ENCODE results near the gene ZNG1B.
"Not testable (repeated sequence)": the region's sequence is repeated elsewhere in the genome, so short reads cannot be mapped to it uniquely, and the experiment has no call there.

The ZNG1B gene

DNA sequence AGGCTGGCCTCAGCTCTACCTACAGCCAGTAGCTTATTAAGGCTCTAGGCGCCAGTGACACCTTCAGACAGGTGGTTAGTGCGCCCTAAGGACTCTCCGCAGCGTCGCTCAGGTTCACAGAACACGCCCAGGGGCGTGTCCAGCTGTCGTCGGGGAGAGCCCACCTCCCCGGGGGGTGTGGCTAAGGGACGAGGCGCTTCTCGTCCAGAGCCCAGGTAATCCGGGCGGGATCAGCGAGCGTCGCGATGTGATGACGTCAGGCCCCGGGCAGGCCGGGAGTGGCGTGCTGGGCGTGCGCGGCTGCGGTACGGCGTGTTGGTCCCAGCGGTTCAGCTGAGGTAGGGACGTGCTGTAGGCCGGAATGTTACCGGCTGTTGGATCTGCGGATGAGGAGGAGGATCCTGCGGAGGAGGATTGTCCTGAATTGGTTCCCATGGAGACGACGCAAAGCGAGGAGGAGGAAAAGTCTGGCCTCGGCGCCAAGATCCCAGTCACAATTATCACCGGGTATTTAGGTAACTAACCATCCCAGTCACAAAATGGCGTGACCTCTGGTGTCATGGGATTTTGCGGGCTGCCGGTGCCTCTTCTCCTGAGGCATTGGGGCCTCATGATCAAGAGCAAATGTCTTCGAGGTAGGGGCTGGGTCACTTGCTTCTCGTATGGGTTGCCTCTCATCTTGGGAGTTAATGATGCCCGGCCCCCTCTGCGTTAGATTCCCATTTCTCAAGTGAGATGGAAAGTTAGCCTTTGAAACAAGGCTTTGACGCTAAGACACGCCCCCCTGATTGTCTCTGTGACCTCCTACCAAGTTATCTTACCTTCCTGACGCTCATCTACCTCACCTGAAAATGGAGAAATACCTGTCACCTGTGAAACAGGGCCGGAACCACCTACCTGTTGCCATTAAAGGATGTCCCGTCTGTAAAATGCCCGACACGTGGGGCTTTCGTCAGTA is at the start of gene ZNG1B:
Gene ZNG1B, plus strand, starts transcription at position 184 of the 958 bp plus-strand sequence. Its CDS starts 178 bp downstream, at position 362.
- DNase-seq (ENCODE audit: low spot score) = not testable (repeated sequence)

DNA sequence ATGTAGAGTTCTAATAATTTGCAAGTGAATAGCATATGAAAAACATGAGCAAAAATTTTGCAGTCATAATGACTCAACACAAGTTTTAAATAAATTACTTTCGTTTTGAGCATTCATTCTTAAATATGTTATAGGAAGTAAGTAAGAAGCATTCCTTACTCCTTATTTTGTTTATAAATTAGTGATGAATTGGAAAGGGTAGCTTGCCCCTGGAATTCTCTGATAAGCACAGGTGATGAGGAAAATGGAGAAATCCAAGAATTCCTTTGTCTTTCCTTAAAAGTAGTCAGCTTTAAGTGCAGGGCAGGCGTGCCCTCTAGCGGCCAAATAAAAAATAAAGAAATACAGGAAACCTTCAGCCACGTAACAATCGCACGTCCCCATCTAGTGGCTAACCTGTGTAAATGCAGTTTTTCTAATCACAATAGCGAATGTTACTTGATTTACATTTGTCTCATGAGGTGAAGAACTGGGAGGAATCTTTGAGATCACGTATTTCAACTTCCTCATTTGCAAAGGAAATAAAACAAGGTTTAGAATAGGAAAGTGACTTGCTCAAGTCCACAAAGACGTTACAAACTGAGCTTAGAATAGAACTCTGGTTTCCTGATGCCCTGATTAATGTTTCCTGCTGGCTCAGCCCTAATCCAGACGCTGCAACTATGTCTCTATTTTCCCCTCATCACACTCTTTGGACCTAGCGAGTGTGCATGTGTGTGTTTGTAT is 47.2 kb upstream of the ZNG1B start:
- DNase-seq (ENCODE audit: low spot score) = peak; percentile 58

GRCh38 chr2:113391073-113391472 is 46.4 kb upstream of the ZNG1B start:
- DNase-seq (ENCODE audit: low spot score) = no peak

DNA sequence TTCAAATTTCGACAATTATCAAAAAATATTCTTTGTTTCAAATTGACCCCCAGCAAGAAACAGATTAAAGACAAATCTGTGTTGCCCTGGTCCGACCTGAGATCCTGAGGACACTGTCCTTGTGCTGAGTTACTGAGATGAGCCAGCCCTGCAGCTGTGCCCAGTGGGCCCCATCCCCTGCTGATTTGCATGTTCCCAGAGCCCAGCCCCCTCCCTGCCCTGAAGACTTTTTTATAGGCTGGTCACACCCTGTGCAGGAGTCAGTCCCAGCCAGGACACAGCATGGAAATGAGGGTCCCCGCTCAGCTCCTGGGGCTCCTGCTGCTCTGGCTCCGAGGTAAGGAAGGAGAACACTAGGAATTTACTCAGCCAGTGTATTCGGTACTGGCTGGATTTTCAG is 31.4 kb upstream of the ZNG1B start:
- DNase-seq (ENCODE audit: low spot score) = no peak

DNA sequence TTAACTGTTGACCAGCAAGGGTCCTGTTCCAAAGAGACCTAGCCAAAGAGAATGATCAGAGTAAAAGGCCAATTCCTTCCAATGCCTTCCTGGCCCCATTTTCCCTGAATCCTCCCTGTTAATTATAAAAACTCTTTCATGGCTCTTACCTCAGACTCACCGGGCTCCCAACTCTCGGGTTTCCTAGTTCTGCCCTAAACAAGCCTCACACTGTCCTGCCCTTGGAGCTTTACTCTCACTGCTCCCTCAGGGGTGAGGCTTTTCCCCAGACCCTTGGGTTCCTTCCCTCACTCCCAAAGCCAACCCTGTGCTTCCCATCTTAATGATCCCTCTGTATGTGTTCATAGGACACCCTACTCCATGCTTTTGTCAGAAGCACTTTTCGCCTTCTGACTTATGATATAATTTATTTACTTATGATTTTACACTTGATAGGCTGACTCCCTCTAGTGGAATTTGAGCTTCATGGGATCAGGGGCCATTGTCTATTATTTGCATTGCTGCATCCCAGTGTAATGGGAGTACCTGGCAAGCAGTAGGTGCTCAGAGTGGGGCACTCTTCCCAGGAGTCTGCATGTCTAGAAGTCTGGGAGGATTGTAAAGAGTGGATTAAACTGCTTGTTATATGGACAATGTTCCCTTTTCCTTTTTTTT is 29.9 kb upstream of the ZNG1B start:
- no peak for DNase-seq (ENCODE audit: low spot score)

GRCh38 chr2:113411725-113412352 is 25.7 kb upstream of the ZNG1B start:
- not testable (repeated sequence) for DNase-seq (ENCODE audit: low spot score)

DNA sequence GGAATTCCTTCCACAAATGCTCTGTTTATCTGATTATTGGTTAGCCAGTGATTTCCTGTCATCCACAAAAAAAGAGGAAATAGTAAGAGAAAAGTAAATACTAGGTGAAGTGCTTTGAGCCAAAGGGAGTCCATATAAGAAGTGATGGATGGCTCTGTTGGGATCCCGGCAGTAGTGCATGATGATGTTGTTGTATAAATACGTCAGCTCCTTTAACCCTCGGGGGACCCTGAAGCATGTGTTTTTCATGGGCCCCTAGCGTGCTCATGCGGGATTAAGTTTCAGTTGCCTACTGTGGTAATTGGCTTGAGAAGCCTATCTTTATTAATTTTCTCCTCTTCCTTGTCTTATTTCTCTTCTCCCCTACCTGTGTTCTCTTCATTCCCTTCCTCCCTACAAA is 24.7 kb upstream of the ZNG1B start:
- not testable (repeated sequence) for DNase-seq (ENCODE audit: low spot score)

DNA sequence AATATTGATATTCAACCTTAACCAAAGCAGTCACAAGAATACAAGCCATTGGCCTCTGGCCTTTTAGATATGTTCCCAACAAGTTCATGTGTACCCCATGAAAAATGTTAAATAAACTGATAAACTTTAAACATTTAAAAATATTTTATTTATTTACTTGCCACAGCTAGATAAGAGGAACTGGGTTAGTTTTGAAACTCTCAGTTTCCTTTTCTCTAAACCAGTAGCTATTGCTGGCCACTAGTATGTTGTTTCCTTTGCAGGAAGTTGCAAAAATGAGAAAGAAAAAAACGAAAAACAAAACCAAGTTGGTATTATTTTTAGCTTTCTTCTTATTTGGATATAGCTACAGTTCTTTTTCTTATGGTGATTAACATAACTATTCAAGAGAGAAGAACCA is 5.7 kb upstream of the ZNG1B start:
- DNase-seq (ENCODE audit: low spot score) = not testable (repeated sequence)

DNA sequence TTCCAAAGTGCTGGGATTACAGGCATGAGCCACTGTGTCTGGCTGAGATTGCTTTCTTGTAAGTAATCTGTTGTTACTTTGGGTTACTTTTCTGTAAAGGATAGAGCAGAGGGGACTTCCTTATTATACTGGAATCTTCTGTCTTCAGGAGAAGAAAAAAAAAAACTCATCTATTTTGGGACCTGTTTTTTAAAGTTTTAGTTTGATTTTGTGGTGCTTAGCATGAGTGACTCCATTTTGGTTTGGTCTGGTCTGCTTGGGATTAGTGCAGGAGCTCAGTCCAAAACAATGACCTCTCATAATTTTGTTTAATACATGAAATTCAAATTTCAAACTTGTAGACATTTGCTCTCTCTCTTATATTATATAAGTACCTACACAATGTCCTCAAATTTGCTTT is 4.0 kb upstream of the ZNG1B start:
- not testable (repeated sequence) for DNase-seq (ENCODE audit: low spot score)

DNA sequence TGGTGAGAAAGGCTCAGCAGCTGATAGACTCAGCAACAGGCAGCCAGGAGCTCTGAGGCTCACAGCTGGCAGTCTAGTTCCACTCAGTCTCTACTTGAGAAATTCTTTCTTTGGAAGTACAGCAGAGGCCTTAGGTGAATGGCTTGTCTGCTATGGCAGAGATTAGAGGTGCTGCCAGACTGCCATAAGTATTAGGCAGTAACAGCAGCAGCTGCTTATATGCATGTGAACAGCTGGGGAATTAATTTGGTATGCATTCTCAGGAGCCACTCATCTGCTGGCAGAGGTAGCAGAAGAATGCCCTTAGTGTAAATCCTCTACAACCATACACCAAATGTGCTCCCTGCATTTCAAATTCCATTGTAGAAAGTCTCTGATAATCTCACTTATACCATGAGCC is 28.3 kb downstream of the ZNG1B start:
- DNase-seq (ENCODE audit: low spot score) = not testable (repeated sequence)

DNA sequence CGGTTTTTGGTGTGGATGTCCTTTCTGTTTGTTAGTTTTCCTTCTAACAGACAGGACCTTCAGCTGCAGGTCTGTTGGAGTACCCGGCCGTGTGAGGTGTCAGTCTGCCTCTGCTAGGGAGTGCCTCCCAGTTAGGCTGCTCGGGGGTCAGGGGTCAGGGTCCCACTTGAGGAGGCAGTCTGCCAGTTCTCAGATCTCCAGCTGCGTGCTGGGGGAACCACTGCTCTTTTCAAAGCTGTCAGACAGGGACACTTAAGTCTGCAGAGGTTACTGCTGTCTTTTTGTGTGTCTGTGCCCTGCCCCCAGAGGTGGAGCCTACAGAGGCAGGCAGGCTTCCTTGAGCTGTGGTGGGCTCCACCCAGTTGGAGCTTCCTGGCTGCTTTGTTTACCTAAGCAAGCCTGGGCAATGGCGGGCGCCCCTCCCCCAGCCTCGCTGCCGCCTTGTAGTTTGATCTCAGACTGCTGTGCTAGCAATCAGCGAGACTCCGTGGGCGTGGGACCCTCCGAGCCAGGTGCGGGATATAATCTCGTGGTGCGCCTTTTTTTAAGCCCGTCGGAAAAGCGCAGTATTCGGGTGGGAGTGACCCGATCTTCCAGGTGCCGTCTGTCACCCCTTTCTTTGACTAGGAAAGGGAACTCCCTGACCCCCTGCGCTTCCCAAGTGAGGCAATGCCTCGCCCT is 39.3 kb downstream of the ZNG1B start:
- not testable (repeated sequence) for DNase-seq (ENCODE audit: low spot score)

GRCh38 chr2:113496527-113496926 is 59.0 kb downstream of the ZNG1B start:
- not testable (repeated sequence) for DNase-seq (ENCODE audit: low spot score)

- DNase-seq (ENCODE audit: low spot score) = not testable (repeated sequence)
Observed at GRCh38 chr2:113498365-113498764, 60.9 kb downstream of the ZNG1B start, which contains the start of gene FOXD4L1. Gene FOXD4L1 (plus strand): TSS chr2:113498665. CDS start chr2:113499257, 592 bp downstream.

- DNase-seq (ENCODE audit: low spot score) = not testable (repeated sequence)
Observed at GRCh38 chr2:113499019-113499885, 61.8 kb downstream of the ZNG1B start.

- peak; percentile 2 for DNase-seq (ENCODE audit: low spot score)
Observed at GRCh38 chr2:113499886-113500722, 62.6 kb downstream of the ZNG1B start.

GRCh38 chr2:113500723-113501038 is 63.2 kb downstream of the ZNG1B start:
- not testable (repeated sequence) for DNase-seq (ENCODE audit: low spot score)

- not testable (repeated sequence) for DNase-seq (ENCODE audit: low spot score)
Observed at GRCh38 chr2:113502216-113503093, 65.0 kb downstream of the ZNG1B start.

Measured in D341Med (cell line).